OCI-LY3 (cell line): ENCODE measurements around the gene ABCF2.

Experiments used
- H2AFZ ChIP-seq: fragments of 200-600, 300-600 bp; shearing (Covaris generic); 2 replicates; pipeline ENCODE4 v1.6.0; 2014; ENCODE audit warnings: antibody characterized with exemption, low read depth, low read length
- H3K27ac ChIP-seq: fragments of 200-600, 300-600 bp; sonication (generic); 2 replicates; pipeline ENCODE4 v1.5.1; 2014; ENCODE audit warnings: mild to moderate bottlenecking, low read length, moderate library complexity, mixed read lengths
- H3K27me3 ChIP-seq: fragments of 200-600, 300-600 bp; sonication (generic); 2 replicates; pipeline ENCODE4 v1.6.1; 2014; ENCODE audit warnings: low read depth, low read length, mixed read lengths
- H3K36me3 ChIP-seq: fragments of 200-600, 300-600 bp; sonication (generic); replicated peaks from 2 replicates; pipeline ENCODE3; 2014; ENCODE audit warnings: low read depth, low read length, mixed read lengths
- H3K4me1 ChIP-seq: fragments of 300-600, 200-600 bp; sonication (generic); 2 replicates; pipeline ENCODE4 v1.6.1; 2014; ENCODE audit warnings: low read length, mixed read lengths
- H3K4me2 ChIP-seq: fragments of 200-600, 300-600 bp; sonication (generic); 2 replicates; pipeline ENCODE4 v1.6.1; 2014; ENCODE audit warnings: low read length, mixed read lengths
- H3K4me3 ChIP-seq: fragments of 300-600, 200-600 bp; sonication (generic); 2 replicates; pipeline ENCODE4 v1.5.1; 2014; ENCODE audit warnings: antibody characterized with exemption, mild to moderate bottlenecking, low read length, moderate library complexity
- H3K79me2 ChIP-seq: fragments of 300-600, 200-600 bp; shearing (Covaris generic); 2 replicates; pipeline ENCODE4 v1.6.1; 2014; ENCODE audit warnings: mild to moderate bottlenecking, low read length, mixed read lengths
- H3K9ac ChIP-seq: fragments of 300-600, 200-600 bp; shearing (Covaris generic); 2 replicates; pipeline ENCODE4 v1.6.0; 2014; ENCODE audit warnings: mild to moderate bottlenecking, low read length, moderate library complexity
- H3K9me3 ChIP-seq: fragments of 200-600, 300-600 bp; shearing (Covaris generic); 2 replicates; pipeline ENCODE4 v1.6.1; 2014; ENCODE audit warnings: low read length, mixed read lengths; ENCODE audit not compliant: insufficient read depth
- H4K20me1 ChIP-seq: fragments of 200-600, 300-600 bp; sonication (generic); 2 replicates; pipeline ENCODE4 v1.6.1; 2016; ENCODE audit warnings: low read length, mixed read lengths; ENCODE audit not compliant: insufficient read depth
- EZH2phosphoT487 ChIP-seq: fragments of 200-600 bp; shearing (Covaris generic); IDR thresholded peaks from 2 replicates; pipeline ENCODE4 v1.6.1; 2018; ENCODE audit warnings: antibody characterized with exemption, mixed run types, low read depth
- TF ChIP-seq, protein P1 (sequence below): fragments of 200-600, 300-600 bp; sonication (generic); IDR thresholded peaks from 2 replicates; pipeline ENCODE4 v1.5.1; 2014; ENCODE audit warnings: antibody characterized with exemption, low read length, low read depth

Gene ABCF2

DNA sequence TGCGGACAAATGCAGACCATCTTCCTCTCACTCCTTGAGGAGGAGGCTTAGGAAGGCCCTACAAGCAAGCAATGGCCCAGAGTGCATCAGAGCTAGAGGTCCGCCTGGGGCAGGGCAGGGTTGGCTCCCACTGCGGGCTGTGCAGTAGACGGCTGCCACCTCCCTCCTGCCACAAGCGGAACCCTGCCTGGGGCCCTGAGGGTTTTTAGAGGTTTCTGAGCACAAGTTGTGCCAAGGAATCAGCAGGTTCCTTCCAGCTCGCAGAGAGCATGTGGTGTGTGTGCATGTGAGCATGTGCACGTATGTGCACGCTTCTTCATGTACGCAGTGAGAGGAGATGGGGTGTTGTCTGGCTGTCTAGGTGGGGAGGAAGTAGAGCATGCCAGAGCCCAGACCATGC is 47.4 kb upstream of the ABCF2 start:
- H3K9me3 ChIP-seq = no peaks in the 10 kb centered on the region
- H3K4me3 ChIP-seq = no peak overlapping the region
- H3K36me3 ChIP-seq = no peaks in the 10 kb centered on the region
- H3K9ac ChIP-seq = no peak overlapping the region
- H3K4me1 ChIP-seq = peaks cover 22% of the 10 kb centered on the region
- H3K27ac ChIP-seq = no peak overlapping the region
- H3K79me2 ChIP-seq = no peaks in the 10 kb centered on the region
- H2AFZ ChIP-seq = no peak overlapping the region
- TF ChIP-seq, protein P1, sequence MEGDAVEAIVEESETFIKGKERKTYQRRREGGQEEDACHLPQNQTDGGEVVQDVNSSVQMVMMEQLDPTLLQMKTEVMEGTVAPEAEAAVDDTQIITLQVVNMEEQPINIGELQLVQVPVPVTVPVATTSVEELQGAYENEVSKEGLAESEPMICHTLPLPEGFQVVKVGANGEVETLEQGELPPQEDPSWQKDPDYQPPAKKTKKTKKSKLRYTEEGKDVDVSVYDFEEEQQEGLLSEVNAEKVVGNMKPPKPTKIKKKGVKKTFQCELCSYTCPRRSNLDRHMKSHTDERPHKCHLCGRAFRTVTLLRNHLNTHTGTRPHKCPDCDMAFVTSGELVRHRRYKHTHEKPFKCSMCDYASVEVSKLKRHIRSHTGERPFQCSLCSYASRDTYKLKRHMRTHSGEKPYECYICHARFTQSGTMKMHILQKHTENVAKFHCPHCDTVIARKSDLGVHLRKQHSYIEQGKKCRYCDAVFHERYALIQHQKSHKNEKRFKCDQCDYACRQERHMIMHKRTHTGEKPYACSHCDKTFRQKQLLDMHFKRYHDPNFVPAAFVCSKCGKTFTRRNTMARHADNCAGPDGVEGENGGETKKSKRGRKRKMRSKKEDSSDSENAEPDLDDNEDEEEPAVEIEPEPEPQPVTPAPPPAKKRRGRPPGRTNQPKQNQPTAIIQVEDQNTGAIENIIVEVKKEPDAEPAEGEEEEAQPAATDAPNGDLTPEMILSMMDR = no peak
- no peak for TF ChIP-seq EZH2phosphoT487
- no peak overlapping the region for H3K4me2 ChIP-seq
- peaks cover 13% of the 10 kb centered on the region; the same call in 1 of the 2 replicates for H3K27me3 ChIP-seq
- H4K20me1 ChIP-seq = no peaks in the 10 kb centered on the region

DNA sequence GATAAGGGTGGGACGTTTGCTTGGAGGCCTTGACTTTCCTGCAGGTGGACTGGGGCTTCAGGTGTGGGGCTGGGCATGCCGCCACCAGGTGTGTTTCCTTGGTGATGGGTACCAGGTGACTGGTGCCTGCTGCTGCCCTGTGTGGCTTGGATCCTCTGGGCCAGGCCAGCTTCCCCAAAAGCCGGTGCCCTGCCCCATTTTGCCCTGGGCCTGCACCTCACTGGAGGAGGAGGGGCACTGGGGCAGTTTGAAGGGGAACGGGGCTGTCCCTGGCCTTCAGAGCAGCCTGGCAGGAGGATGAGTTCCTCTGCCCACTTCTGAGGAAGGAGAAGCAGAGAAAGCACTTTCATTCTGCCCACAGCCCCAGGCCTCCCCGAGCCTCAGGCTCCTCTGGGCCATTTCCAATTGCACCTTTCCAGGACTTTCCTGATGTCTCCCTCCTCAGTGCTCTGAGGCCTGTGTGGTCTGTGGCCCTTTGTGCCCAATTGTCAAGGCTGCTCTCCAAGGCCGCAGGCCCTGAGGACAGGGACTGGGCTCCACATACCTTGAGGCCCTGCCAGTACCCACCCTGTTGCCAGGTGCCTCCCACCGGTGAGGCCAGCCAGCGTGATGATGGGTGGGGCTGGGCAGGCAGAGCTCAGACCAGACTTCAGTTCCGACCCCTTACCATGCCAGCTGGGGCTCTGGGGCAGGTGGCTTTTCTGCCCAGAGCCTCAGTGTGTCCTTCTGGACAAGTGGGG is 46.8 kb upstream of the ABCF2 start:
- TF ChIP-seq, protein P1 = no peak
- TF ChIP-seq EZH2phosphoT487 = no peak

DNA sequence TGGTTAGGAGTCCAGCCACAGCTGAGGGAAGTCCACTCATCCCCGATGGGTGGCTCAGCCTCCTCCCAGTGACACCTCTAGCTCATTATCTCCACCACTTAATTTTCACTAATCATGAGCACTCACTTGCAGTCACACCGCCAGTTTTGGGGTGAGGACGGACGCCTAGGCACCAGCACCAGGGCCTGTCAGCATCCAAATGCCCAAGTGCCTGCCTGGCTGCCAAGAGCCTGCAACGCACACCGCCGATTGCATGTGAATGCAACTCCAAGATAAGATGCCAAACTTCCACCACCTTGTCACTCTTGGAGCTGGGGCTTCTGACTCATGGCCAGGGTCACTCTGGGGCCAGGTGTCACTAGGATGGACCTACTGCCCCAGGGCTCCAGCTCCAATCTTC is 45.9 kb upstream of the ABCF2 start:
- Histone ChIP-seq H3K27ac (no peak overlapping the region), H3K4me3 (no peak overlapping the region), H3K4me2 (no peak overlapping the region), H4K20me1 (no peaks in the 10 kb centered on the region), H3K9me3 (no peaks in the 10 kb centered on the region), H3K27me3 (peaks cover 13% of the 10 kb centered on the region; the same call in 1 of the 2 replicates), H2AFZ (no peak overlapping the region), H3K9ac (no peak overlapping the region), H3K4me1 (peaks cover 34% of the 10 kb centered on the region), H3K79me2 (no peaks in the 10 kb centered on the region), H3K36me3 (no peaks in the 10 kb centered on the region)
- TF ChIP-seq, protein P1 = no peak
- no peak for TF ChIP-seq EZH2phosphoT487

More for the DNA sequence above, 46.8 kb upstream of the ABCF2 start:
- H3K27me3 ChIP-seq = peaks cover 13% of the 10 kb centered on the region; the same call in 1 of the 2 replicates
- no peaks in the 10 kb centered on the region for H4K20me1 ChIP-seq
- H2AFZ ChIP-seq = no peak overlapping the region
- H3K4me1 ChIP-seq = peaks cover 25% of the 10 kb centered on the region
- H3K4me3 ChIP-seq = no peak overlapping the region
- H3K27ac ChIP-seq = no peak overlapping the region
- no peak overlapping the region for H3K4me2 ChIP-seq
- no peaks in the 10 kb centered on the region for H3K9me3 ChIP-seq
- H3K9ac ChIP-seq = no peak overlapping the region
- H3K79me2 ChIP-seq = no peaks in the 10 kb centered on the region
- no peaks in the 10 kb centered on the region for H3K36me3 ChIP-seq

DNA sequence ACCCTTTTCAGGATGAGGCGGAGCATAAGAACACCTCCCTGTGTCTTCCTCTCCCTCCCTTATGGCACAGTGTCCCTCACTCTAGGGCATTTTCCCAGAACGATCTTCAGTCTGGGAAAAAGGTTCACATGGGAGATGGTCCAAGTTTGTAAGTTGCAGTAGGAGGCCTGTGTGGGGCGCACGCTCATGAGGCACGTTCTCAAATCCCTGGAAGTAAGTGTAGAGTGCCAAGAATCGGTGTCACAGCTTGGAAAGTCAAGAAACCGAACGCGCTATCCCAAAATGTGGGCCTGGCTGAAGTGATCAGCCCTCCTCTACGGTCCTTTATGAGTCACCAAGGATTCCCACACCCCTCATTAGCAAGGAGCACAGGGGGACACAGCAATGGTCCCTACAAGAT is 45.4 kb upstream of the ABCF2 start:
- peaks cover 13% of the 10 kb centered on the region; the same call in 1 of the 2 replicates for H3K27me3 ChIP-seq
- H3K4me3 ChIP-seq = no peak overlapping the region
- no peaks in the 10 kb centered on the region for H4K20me1 ChIP-seq
- H3K9ac ChIP-seq = no peak overlapping the region
- no peak for TF ChIP-seq EZH2phosphoT487
- TF ChIP-seq, protein P1 = no peak
- no peak overlapping the region for H2AFZ ChIP-seq
- H3K79me2 ChIP-seq = no peaks in the 10 kb centered on the region
- no peak overlapping the region for H3K4me2 ChIP-seq
- H3K4me1 ChIP-seq = peaks cover 35% of the 10 kb centered on the region
- no peaks in the 10 kb centered on the region for H3K36me3 ChIP-seq
- no peak overlapping the region for H3K27ac ChIP-seq
- no peaks in the 10 kb centered on the region for H3K9me3 ChIP-seq
